GM12865 (cell line): Measurements from ENCODE around the gene STRN3.

Source experiments
- DNase-seq: peaks from one replicate; pipeline ENCODE4 v3.0.0; 2010; ENCODE audit warnings: low read depth
- H3K4me3 ChIP-seq: 2 replicates; pipeline ENCODE4 v1.5.1; 2011; ENCODE audit warnings: mild to moderate bottlenecking, low read depth, low read length, control low read depth
- TF ChIP-seq, protein P1 (sequence below): IDR thresholded peaks from 2 replicates; pipeline ENCODE4 v1.5.1; 2011; ENCODE audit warnings: low read length, control low read depth, low read depth, inconsistent platforms; ENCODE audit not compliant: insufficient read depth; ENCODE audit errors: missing control alignments

The STRN3 gene

DNA sequence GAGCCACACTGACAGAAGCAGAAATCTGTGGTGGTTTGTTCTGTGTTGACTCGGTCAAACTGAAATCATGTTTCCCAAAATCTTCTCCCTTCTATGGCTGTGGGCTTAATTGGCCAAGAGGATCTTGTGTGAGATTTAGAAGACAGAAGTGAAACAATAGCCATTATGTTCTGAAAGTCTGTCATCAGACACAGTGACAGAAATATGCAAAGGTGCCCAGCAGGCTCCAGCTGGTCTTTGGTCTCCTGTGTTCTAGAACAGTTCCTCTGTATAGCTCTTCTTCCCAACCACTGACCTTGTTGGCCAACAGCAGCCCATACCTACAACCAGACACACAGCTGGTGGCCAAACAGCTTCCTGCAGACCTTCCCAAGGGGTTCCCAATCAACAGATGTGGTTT, 176.8 kb downstream of the STRN3 start:
- H3K4me3 ChIP-seq, result no peak overlapping the region
- peak; percentile 86 for DNase-seq
- TF ChIP-seq, protein P1, sequence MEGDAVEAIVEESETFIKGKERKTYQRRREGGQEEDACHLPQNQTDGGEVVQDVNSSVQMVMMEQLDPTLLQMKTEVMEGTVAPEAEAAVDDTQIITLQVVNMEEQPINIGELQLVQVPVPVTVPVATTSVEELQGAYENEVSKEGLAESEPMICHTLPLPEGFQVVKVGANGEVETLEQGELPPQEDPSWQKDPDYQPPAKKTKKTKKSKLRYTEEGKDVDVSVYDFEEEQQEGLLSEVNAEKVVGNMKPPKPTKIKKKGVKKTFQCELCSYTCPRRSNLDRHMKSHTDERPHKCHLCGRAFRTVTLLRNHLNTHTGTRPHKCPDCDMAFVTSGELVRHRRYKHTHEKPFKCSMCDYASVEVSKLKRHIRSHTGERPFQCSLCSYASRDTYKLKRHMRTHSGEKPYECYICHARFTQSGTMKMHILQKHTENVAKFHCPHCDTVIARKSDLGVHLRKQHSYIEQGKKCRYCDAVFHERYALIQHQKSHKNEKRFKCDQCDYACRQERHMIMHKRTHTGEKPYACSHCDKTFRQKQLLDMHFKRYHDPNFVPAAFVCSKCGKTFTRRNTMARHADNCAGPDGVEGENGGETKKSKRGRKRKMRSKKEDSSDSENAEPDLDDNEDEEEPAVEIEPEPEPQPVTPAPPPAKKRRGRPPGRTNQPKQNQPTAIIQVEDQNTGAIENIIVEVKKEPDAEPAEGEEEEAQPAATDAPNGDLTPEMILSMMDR, result no peak

DNA sequence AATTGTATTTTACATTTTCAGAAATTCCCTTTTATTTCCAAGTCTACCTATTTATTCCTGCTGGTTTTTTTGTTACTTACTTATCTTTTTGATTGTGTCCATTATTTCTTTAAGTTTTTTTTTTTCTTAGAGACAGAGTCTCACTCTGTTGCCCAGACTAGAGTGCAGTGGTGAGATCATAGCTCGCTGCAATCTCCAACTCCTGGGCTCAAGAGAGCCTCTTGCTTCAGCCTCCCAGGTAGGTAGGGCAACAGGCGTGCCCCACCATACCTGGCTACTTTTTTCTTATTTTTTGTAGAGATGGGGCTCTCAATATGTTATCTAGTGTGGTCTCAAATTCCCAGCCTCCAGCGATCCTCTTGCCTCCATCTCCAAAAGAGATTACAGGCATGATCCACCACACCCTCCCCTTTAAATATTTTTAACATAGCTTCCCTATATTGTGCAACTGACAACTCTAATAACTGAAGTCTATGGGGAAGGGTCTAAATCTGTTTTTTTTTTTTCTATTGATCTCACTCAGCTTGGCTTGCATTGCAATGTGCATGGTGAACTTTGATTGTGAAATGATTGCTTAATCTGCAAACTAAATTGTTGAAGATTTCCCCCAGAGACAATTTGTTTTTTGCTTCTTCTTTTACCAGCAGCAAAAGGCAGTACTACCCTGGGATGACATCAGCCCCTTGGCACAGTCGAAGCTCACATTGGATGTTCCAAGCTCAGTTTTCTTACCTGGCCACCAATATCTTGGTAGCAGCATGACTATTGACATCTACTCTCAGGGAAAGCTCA, 177.5 kb downstream of the STRN3 start:
- DNase-seq, result no peak
- TF ChIP-seq, protein P1, result no peak
- H3K4me3 ChIP-seq, result no peak overlapping the region
